H1 (cell line): Measurements from ENCODE around the gene EIF4E.
A peak's percentile ranks its signal among the peaks of the same experiment; 100 is the strongest.

Experiments used
- ATF2 ChIP-seq: IDR thresholded peaks from 2 replicates; pipeline ENCODE4 v1.6.1; 2012; ENCODE audit warnings: low read length, inconsistent platforms
- CBX8 ChIP-seq: fragments of 300-800, 300-1000 bp; sonication (generic); IDR thresholded peaks from 2 replicates; pipeline ENCODE4 v1.7.1; 2016; ENCODE audit warnings: low read depth, low read length, borderline replicate concordance
- CREB1 ChIP-seq: IDR thresholded peaks from 2 replicates; pipeline ENCODE4 v1.6.1; 2012; ENCODE audit warnings: inconsistent platforms
- CTCF ChIP-seq, 3 experiments: IDR thresholded peaks; 1 replicate in 2 of 3; 2 replicates in 1 of 3; pipeline versions ENCODE4 v1.5.1 to v1.6.1; 2011; ENCODE audit warnings: low read length in 3 of 3, mild to moderate bottlenecking in 3 of 3, inconsistent platforms in 2 of 3, low read depth in 1 of 3, moderate library complexity in 1 of 3; ENCODE audit not compliant: insufficient read depth in 1 of 3; ENCODE audit errors: control extremely low read depth in 1 of 3
- E2F6 ChIP-seq: IDR thresholded peaks from 2 replicates; pipeline ENCODE4 v1.6.1; 2012; ENCODE audit warnings: inconsistent platforms
- EP300 ChIP-seq, 2 experiments: IDR thresholded peaks; 1 replicate in 1 of 2; 2 replicates in 1 of 2; pipeline ENCODE4 v1.6.1; 2011 to 2012; ENCODE audit warnings: low read depth in 2 of 2, low read length in 2 of 2, mild to moderate bottlenecking in 2 of 2, borderline replicate concordance in 1 of 2, inconsistent platforms in 1 of 2, moderate library complexity in 1 of 2
- EZH2 ChIP-seq: fragments of 200-600 bp; sonication (generic); IDR thresholded peaks from 2 replicates; pipeline ENCODE4 v1.7.1; 2012; ENCODE audit warnings: low read depth, mild to moderate bottlenecking, moderate library complexity, low read length, inconsistent platforms; ENCODE audit not compliant: severe bottlenecking
- KDM5A ChIP-seq: fragments of 200-600 bp; IDR thresholded peaks from 2 replicates; pipeline ENCODE4 v1.7.1; 2012; ENCODE audit warnings: mild to moderate bottlenecking, low read length, inconsistent platforms, mixed read lengths
- MAFK ChIP-seq: IDR thresholded peaks from 2 replicates; pipeline ENCODE4 v1.6.1; 2012; ENCODE audit warnings: low read depth, mild to moderate bottlenecking, improper control_type of control experiment, low read length
- POLR2A ChIP-seq, 2 experiments: IDR thresholded peaks; 1 replicate in 1 of 2; 2 replicates in 1 of 2; pipeline ENCODE4 v1.6.1; 2011; ENCODE audit warnings: low read depth in 2 of 2, low read length in 2 of 2, mild to moderate bottlenecking in 2 of 2; ENCODE audit errors: control extremely low read depth in 1 of 2
- RAD21 ChIP-seq, 2 experiments: IDR thresholded peaks in 1 of 2; conservative IDR thresholded peaks in 1 of 2; 2 replicates each; pipeline ENCODE4 v1.6.1; 2011; ENCODE audit warnings: low read depth in 2 of 2, low read length in 2 of 2, improper control_type of control experiment in 1 of 2, inconsistent platforms in 1 of 2, mild to moderate bottlenecking in 1 of 2, moderate library complexity in 1 of 2
- SIX5 ChIP-seq: IDR thresholded peaks from 2 replicates; pipeline ENCODE4 v1.6.1; 2011; ENCODE audit warnings: mild to moderate bottlenecking, low read depth, low read length
- ZNF274 ChIP-seq: IDR thresholded peaks from 2 replicates; pipeline ENCODE4 v1.7.0; 2012; ENCODE audit warnings: low read length, borderline replicate concordance; ENCODE audit errors: extremely low read depth

- TF ChIP-seq CBX8 (no peak), RAD21 (IDR thresholded peaks at IDR 0.05 in 1 of 2, conservative IDR thresholded peaks at IDR 0.05 in 1 of 2; ENCODE audit: low read depth in 2 of 2, low read length in 2 of 2) (no peak), E2F6 (no peak), ZNF274 (no peak), EZH2 (no peak), CTCF (IDR thresholded peaks at IDR 0.05; ENCODE audit: control extremely low read depth in 1 of 3, insufficient read depth in 1 of 3, low read depth in 1 of 3, low read length in 3 of 3) (no peak), EP300 (IDR thresholded peaks at IDR 0.05; ENCODE audit: borderline replicate concordance in 1 of 2, low read depth in 2 of 2, low read length in 2 of 2) (no peak), ATF2 (no peak), SIX5 (no peak), POLR2A (IDR thresholded peaks at IDR 0.05; ENCODE audit: control extremely low read depth in 1 of 2, low read depth in 2 of 2, low read length in 2 of 2) (peak; percentile 67 to 86), KDM5A (no peak), MAFK (no peak), CREB1 (no peak)
Observed at GRCh38 chr4:98929341-98930267, 671 bp upstream of the EIF4E start.
